GM23338 (cell line): ENCODE data around the gene NPAS3.

ENCODE experiments used
- CREB1 ChIP-seq: fragments of 250-450 bp; sonication (Bioruptor Pico); IDR thresholded peaks from 2 replicates; pipeline ENCODE4 v1.5.0; 2020; ENCODE audit warnings: low read depth, mild to moderate bottlenecking, moderate library complexity
- POLR2AphosphoS5 ChIP-seq: IDR thresholded peaks from 2 replicates; pipeline ENCODE4 v1.6.1; 2016; ENCODE audit warnings: antibody characterized with exemption, low read depth
- REST ChIP-seq: IDR thresholded peaks from one replicate; pipeline ENCODE4 v1.6.1; 2018; ENCODE audit warnings: antibody characterized with exemption; ENCODE audit not compliant: unreplicated experiment
- TF ChIP-seq, protein P1 (sequence below), 2 experiments: fragments of 200-600 bp in 1 of 2; sonication (generic) in 1 of 2; conservative IDR thresholded peaks; 2 replicates each; pipeline versions ENCODE4 v1.5.1 to v1.6.1; 2016 to 2017; ENCODE audit warnings: antibody characterized with exemption in 2 of 2, low read depth in 2 of 2, mild to moderate bottlenecking in 2 of 2, moderate library complexity in 1 of 2

DNA sequence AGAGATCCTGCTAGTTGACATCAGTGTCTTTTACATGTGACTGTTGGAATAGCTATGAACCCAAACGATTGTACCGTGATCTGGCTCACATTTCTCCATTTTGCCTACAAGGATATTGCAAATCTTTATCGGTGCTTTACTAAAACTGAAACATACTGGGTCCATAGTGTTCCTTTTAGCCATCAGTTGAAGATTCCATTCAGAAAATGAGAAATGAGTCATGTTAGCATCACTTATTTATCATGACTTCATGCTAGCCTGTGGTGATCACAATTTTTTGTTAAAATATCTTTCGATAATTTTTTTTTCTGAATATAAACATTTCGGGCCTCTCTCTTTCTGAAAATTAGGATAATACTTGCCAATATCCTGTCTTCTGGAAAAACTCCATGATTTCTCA lies 801.9 kb downstream of the NPAS3 start:
- TF ChIP-seq, protein P1, sequence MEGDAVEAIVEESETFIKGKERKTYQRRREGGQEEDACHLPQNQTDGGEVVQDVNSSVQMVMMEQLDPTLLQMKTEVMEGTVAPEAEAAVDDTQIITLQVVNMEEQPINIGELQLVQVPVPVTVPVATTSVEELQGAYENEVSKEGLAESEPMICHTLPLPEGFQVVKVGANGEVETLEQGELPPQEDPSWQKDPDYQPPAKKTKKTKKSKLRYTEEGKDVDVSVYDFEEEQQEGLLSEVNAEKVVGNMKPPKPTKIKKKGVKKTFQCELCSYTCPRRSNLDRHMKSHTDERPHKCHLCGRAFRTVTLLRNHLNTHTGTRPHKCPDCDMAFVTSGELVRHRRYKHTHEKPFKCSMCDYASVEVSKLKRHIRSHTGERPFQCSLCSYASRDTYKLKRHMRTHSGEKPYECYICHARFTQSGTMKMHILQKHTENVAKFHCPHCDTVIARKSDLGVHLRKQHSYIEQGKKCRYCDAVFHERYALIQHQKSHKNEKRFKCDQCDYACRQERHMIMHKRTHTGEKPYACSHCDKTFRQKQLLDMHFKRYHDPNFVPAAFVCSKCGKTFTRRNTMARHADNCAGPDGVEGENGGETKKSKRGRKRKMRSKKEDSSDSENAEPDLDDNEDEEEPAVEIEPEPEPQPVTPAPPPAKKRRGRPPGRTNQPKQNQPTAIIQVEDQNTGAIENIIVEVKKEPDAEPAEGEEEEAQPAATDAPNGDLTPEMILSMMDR (conservative IDR thresholded peaks at IDR 0.05; ENCODE audit: low read depth in 2 of 2), result no peak
- TF ChIP-seq POLR2AphosphoS5 (no peak), CREB1 (CRISPR knock-in tag) (no peak), REST (no peak)
